Ureter (tissue), 1 donor: ENCODE measurements around the gene DMAC2. TPM values are rescaled to one million over a fixed set of nuclear protein-coding genes. Genes with fewer than 3 reads are reported as not detected.
"Not testable (repeated sequence)": the region's sequence is repeated elsewhere in the genome, so short reads cannot be mapped to it uniquely, and the experiment has no call there.

Experiments
- DNase-seq: peaks from one replicate; pipeline ENCODE4 v3.0.0-alpha.2; 2020; ENCODE audit warnings: low spot score
- total RNA-seq: library from RNA; stranded (reverse); gene quantifications from one replicate; pipeline ENCODE4 v1.2.4, GENCODE V29; 2023
- donor health status: DM: yes; HTN: yes; CAD: no.

The DMAC2 gene
- total RNA-seq, 1 donor from 2014 or later, result 33.6 TPM

GRCh38 chr19:41422456-41422855, 17.3 kb downstream of the DMAC2 start:
- DNase-seq, result no peak

GRCh38 chr19:41421973-41422372, 17.7 kb downstream of the DMAC2 start:
- no peak for DNase-seq

- DNase-seq, result no peak
These were observed 18.4 kb downstream of the DMAC2 start for GRCh38 chr19:41421314-41421713.

GRCh38 chr19:41420101-41420880, 19.4 kb downstream of the DMAC2 start:
- DNase-seq, result no peak

- DNase-seq, result no peak
These were observed 23.5 kb downstream of the DMAC2 start for GRCh38 chr19:41416194-41416674.

- no peak for DNase-seq
These were observed 24.5 kb downstream of the DMAC2 start for GRCh38 chr19:41415154-41415571.

- no peak for DNase-seq
These were observed 25.3 kb downstream of the DMAC2 start for GRCh38 chr19:41414461-41414860.

- DNase-seq, result no peak
These were observed 25.8 kb downstream of the DMAC2 start for GRCh38 chr19:41413947-41414346.

- no peak for DNase-seq
These were observed 26.8 kb downstream of the DMAC2 start for GRCh38 chr19:41412953-41413352.

GRCh38 chr19:41411968-41412265, 27.8 kb downstream of the DMAC2 start:
- DNase-seq, result no peak

GRCh38 chr19:41411100-41411967, 28.4 kb downstream of the DMAC2 start:
- DNase-seq, result no peak

GRCh38 chr19:41410336-41411054, 29.2 kb downstream of the DMAC2 start:
- no peak for DNase-seq

- DNase-seq, result peak; percentile 65
These were observed 30.4 kb downstream of the DMAC2 start for GRCh38 chr19:41409288-41409687.

- not testable (repeated sequence) for DNase-seq
These were observed 30.9 kb downstream of the DMAC2 start for GRCh38 chr19:41408846-41409245.

- no peak for DNase-seq
These were observed 31.5 kb downstream of the DMAC2 start for GRCh38 chr19:41408256-41408655.

- DNase-seq, result no peak
These were observed 32.4 kb downstream of the DMAC2 start for GRCh38 chr19:41407271-41407670.

- no peak for DNase-seq
These were observed 33.9 kb downstream of the DMAC2 start for GRCh38 chr19:41405776-41406175.

GRCh38 chr19:41403181-41403970, 36.3 kb downstream of the DMAC2 start:
- no peak for DNase-seq

- no peak for DNase-seq
These were observed 37.7 kb downstream of the DMAC2 start for GRCh38 chr19:41402010-41402409.

- no peak for DNase-seq
These were observed 38.2 kb downstream of the DMAC2 start for GRCh38 chr19:41401483-41401882.

- no peak for DNase-seq
These were observed 40.2 kb downstream of the DMAC2 start for GRCh38 chr19:41399525-41399924.
